Progenitor cell of endocrine pancreas (in vitro differentiated cells): ENCODE measurements around the gene IQGAP2. TPM values are rescaled to one million over a fixed set of nuclear protein-coding genes. Genes with fewer than 3 reads are reported as not detected.

ENCODE experiments used
- DNase-seq: peaks from one replicate; pipeline ENCODE4 v3.0.0; 2021; ENCODE audit warnings: low spot score; ENCODE audit not compliant: unreplicated experiment
- H3K27ac Mint-ChIP-seq: 2 replicates; pipeline ENCODE4 v1.8.0; 2021; ENCODE audit warnings: mild to moderate bottlenecking, moderate library complexity, mixed read lengths
- H3K27me3 Mint-ChIP-seq: 2 replicates; pipeline ENCODE4 v1.8.0; 2021; ENCODE audit warnings: mixed read lengths
- H3K36me3 Mint-ChIP-seq: 2 replicates; pipeline ENCODE4 v1.8.0; 2022; ENCODE audit warnings: mixed read lengths; ENCODE audit not compliant: insufficient read depth
- H3K4me1 Mint-ChIP-seq: 2 replicates; pipeline ENCODE4 v1.8.0; 2021; ENCODE audit warnings: low read depth, mixed read lengths
- H3K4me3 Mint-ChIP-seq: 2 replicates; pipeline ENCODE4 v1.8.0; 2021; ENCODE audit warnings: low read depth, mild to moderate bottlenecking, moderate library complexity, mixed read lengths
- H3K9me3 Mint-ChIP-seq: 2 replicates; pipeline ENCODE4 v1.8.0; 2021; ENCODE audit warnings: low read depth, mixed read lengths
- total RNA-seq: library from RNA; stranded (reverse); gene quantifications from 2 replicates; pipeline ENCODE4 v1.2.1, GENCODE V29; 2021
- TF ChIP-seq, protein P1 (sequence below): fragments of 200-600 bp; sonication (generic); IDR thresholded peaks from one replicate; pipeline ENCODE4 v1.5.0; 2021; ENCODE audit warnings: antibody characterized with exemption, mild to moderate bottlenecking; ENCODE audit not compliant: unreplicated experiment

The IQGAP2 gene
- total RNA-seq, 1 donor from 2014 or later = 16.7 TPM

DNA sequence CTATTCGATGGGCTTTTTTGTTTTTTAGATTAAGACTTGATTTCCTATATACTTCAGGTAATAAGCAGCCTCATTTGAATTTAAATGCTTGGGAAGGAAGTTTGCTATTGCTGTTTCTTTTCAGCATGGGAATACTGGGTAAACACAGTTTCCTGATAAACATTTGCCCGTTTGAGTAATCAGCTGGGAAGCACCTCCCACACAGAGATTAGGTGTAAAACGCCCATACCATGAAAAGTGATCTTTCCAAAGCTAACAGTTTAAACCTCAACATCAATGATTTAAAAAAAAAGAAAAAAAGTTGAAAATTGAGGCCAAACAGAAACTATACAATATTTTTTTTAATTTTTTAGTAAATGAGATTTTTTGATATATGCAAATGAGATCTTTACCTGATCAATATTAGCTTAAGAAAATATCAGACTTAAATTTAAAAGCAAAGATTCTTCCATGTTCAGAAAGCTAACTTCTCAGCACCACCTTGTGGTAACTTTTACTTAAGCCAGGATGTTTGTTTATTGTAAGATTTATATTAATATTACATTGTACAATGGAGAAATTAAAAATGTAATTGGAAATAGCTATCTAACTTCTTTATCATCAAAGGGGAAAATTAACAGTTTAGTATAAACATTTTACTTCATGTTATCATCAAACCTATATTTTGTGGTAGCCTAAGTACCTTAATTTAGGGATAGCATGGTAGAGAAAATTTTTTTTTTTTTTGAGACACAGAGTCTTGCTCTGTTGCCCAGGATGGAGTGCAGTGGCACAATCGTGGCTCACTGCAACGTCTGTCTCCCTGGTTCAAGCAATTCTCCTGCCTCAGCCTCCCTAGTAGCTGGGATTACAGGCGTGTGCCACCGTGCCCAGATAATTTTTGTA is 180.3 kb downstream of the IQGAP2 start:
- TF ChIP-seq, protein P1, sequence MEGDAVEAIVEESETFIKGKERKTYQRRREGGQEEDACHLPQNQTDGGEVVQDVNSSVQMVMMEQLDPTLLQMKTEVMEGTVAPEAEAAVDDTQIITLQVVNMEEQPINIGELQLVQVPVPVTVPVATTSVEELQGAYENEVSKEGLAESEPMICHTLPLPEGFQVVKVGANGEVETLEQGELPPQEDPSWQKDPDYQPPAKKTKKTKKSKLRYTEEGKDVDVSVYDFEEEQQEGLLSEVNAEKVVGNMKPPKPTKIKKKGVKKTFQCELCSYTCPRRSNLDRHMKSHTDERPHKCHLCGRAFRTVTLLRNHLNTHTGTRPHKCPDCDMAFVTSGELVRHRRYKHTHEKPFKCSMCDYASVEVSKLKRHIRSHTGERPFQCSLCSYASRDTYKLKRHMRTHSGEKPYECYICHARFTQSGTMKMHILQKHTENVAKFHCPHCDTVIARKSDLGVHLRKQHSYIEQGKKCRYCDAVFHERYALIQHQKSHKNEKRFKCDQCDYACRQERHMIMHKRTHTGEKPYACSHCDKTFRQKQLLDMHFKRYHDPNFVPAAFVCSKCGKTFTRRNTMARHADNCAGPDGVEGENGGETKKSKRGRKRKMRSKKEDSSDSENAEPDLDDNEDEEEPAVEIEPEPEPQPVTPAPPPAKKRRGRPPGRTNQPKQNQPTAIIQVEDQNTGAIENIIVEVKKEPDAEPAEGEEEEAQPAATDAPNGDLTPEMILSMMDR = peak; percentile 48
- Mint-ChIP-seq H3K4me3 (no peak overlapping the region), H3K27ac (no peak overlapping the region), H3K4me1 (peaks cover 22% of the 10 kb centered on the region), H3K36me3 (no peaks in the 10 kb centered on the region), H3K9me3 (no peaks in the 10 kb centered on the region), H3K27me3 (no peaks in the 10 kb centered on the region)
- no peak for DNase-seq

DNA sequence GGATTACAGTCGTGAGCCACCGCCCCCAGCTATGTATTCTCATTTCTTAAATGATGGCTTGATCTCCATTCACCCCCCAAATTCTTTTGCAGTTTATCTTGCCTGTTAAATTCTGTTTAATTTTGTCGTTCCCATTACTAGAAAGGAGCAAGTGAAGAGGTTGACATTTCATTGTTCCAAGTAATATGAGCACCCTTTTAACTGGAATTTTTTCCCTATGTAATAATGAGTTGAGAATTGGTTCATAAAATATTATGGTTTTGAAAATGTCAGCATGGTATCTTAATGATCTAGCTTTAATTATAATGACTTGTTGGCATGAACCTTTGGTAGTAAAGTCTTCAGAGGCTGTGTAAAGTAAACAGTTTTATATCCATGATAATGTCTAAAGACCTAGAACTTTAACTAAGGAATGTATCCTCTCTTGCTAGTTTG is 182.7 kb downstream of the IQGAP2 start:
- DNase-seq = no peak
- Mint-ChIP-seq H3K27me3 (no peaks in the 10 kb centered on the region), H3K9me3 (no peaks in the 10 kb centered on the region), H3K36me3 (no peaks in the 10 kb centered on the region), H3K27ac (no peak overlapping the region), H3K4me3 (no peak overlapping the region), H3K4me1 (peaks cover 21% of the 10 kb centered on the region)
- TF ChIP-seq, protein P1 = no peak

DNA sequence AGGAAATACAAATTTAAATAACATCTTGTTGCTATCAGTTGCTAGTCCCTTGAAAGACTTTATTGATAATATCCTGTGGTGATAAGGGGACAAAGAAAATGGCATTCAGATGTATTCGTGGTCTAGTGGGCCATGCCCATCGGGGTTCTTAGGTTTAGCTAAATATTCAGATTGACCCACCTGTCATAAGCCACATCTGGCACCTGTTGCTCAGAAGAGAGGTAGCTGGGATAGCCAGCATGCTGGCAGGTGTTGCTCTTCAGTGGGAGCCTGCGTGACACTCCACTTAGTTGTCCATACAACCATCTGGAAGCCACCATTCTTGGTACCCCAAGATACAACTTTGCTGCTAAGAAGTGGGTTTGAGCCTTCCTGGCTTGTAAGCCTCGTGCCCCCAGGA is 183.4 kb downstream of the IQGAP2 start:
- H3K4me3 Mint-ChIP-seq = no peak overlapping the region
- TF ChIP-seq, protein P1 = no peak
- H3K36me3 Mint-ChIP-seq = peaks cover under 1% of the 10 kb centered on the region
- H3K27ac Mint-ChIP-seq = no peak overlapping the region
- no peak for DNase-seq
- no peaks in the 10 kb centered on the region for H3K27me3 Mint-ChIP-seq
- H3K9me3 Mint-ChIP-seq = no peaks in the 10 kb centered on the region
- peaks cover 14% of the 10 kb centered on the region for H3K4me1 Mint-ChIP-seq

DNA sequence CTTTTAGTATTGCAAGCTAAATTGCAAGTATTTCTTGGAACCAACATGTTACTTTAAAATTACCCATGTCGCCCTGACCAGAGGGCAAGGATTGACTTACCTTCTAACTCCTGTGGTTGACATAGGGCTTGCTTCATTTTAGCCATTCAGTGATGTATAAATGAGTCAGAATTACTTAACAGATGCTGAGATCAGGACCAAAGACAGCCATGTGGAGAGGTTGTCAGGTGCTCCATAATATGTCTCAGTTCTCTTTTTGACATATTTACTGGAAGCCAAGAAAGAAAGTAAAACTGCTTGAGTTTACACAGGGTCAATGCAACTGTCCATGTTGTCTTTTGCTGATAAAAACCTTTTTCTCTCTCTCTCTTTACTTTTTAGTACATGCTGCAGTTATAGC is 186.9 kb downstream of the IQGAP2 start:
- no peaks in the 10 kb centered on the region for H3K4me1 Mint-ChIP-seq
- no peak overlapping the region for H3K4me3 Mint-ChIP-seq
- no peaks in the 10 kb centered on the region for H3K27me3 Mint-ChIP-seq
- H3K27ac Mint-ChIP-seq = no peak overlapping the region
- no peak for DNase-seq
- peaks cover 2% of the 10 kb centered on the region for H3K36me3 Mint-ChIP-seq
- no peaks in the 10 kb centered on the region for H3K9me3 Mint-ChIP-seq
- TF ChIP-seq, protein P1 = no peak

DNA sequence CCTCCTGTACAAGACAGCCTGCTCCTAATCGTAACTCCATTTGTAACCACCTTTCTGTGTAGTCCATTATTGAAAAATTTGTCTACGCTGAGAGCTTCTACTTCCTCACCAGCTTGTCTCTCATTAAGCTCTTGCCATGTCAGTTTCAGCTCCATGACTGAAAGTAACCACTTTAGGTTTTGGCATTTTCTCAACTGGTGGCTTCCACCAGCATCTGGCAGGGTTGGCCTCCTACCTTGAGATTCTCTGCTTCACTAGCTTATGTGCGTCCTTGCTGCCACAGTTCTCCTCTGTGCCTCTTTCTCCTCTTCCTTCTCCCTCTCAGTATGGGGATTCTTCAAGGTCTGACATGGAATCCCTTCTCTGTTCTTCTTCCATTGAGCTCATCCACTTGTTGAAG is 188.3 kb downstream of the IQGAP2 start:
- Mint-ChIP-seq H3K4me1 (no peaks in the 10 kb centered on the region), H3K27ac (no peak overlapping the region), H3K9me3 (no peaks in the 10 kb centered on the region), H3K27me3 (no peaks in the 10 kb centered on the region), H3K36me3 (peaks cover 2% of the 10 kb centered on the region), H3K4me3 (no peak overlapping the region)
- DNase-seq = no peak
- TF ChIP-seq, protein P1 = no peak
